Forelimb muscle (tissue), 1 donor: ENCODE measurements around the gene MRPL3. TPM values are rescaled to one million over a fixed set of nuclear protein-coding genes. Genes with fewer than 3 reads are reported as not detected.
"Not testable (repeated sequence)": the region's sequence is repeated elsewhere in the genome, so short reads cannot be mapped to it uniquely, and the experiment has no call there.

Source experiments
- DNase-seq: peaks from one replicate; pipeline ENCODE4 v3.0.0-alpha.2; 2013; ENCODE audit warnings: low read depth
- polyA plus RNA-seq: library from polyadenylated mRNA; unstranded; fragments of 120-200 nt; gene quantifications from one replicate; pipeline ENCODE4 v1.2.1, GENCODE V29; 2013; ENCODE audit not compliant: insufficient read length

The MRPL3 gene
- polyA plus RNA-seq, 1 donor = 76.5 TPM

DNA sequence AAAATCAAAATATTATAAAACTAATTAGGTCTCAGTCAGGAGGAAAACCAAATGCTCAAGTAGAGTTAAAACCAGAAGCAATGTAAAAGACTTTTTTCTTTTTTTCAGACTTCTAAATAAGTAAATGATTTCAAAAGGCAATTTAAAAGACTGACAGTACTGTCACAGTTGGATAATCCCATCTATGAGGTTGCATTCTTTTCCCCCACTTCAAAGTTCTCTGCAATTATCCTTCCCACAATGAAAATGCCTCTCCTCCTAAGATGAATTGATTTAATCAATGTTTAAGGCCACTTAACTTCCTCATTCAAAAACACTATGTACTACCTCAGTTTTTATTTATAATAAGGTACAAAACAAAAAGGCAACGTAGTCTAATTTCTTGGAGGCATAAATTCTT, 8.1 kb downstream of the MRPL3 start:
- DNase-seq = no peak

DNA sequence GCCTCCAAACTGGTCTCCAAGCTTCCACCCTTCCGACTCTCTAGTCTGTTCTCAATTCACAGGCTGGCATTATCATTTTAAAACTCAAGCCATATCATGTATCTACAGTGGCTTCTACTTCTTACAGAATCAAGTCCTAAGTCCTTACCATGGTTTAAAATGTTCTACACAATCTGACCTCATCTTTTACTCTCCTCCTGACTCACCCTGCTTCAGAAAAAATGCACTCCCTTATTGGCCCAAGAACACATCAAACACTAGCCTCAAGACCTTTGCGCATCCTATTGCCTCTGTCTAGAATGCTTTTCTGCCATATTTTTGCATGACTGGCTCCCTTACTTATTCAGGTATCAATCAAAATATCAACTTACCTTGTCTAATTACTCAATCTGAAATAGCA, 11.0 kb downstream of the MRPL3 start:
- DNase-seq = no peak

DNA sequence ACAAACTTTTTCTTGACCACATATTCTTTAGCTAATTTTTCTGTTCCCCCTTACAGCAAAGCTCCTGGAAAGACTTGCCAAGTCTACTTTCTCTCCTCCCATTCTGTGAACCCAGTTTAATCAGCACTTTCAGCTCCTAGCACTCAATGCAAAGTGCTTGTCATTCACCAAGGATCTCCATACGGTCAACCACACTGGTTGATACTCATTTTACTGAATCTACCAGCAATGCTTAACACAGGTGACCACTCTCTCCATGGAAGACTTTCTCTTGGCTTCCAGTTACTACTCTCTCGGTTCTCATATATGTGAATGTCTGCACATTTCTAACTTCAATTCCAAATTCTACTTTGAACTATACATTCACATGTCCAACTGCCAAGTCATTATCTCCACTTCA, 11.7 kb downstream of the MRPL3 start:
- no peak for DNase-seq

DNA sequence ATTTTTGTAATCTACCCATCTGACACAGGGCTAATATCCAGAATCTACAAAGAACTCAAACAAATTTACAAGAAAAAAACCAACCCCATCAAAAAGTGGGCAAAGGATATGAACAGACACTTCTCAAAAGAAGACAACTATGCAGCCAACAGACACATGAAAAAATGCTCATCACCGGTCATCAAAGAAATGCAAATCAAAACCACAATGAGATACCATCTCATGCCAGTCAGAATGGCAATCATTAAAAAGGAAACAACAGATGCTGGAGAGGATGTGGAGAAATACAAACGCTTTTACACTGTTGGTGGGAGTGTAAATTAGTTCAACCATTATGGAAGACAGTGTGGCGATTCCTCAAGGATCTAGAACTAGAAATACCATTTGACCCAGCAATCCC, 16.2 kb downstream of the MRPL3 start:
- DNase-seq = not testable (repeated sequence)

DNA sequence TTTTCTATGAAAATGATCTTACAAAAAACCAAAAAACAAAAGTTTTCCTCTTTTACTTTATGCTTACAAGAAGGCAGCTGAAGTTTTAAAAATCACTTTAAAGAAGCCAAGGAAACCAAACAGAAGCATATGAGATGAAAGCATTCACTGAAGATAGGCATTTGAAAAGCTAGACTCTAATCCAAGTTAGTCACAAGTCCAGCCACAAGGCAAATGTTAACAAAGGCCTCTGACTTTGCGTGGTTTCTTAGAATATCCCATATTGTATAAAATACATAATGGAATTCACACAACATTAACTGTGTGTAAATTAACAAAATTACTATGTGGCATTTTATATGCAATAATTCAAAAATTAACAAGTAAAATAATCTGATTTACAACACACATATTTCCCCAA, 17.7 kb downstream of the MRPL3 start:
- no peak for DNase-seq

DNA sequence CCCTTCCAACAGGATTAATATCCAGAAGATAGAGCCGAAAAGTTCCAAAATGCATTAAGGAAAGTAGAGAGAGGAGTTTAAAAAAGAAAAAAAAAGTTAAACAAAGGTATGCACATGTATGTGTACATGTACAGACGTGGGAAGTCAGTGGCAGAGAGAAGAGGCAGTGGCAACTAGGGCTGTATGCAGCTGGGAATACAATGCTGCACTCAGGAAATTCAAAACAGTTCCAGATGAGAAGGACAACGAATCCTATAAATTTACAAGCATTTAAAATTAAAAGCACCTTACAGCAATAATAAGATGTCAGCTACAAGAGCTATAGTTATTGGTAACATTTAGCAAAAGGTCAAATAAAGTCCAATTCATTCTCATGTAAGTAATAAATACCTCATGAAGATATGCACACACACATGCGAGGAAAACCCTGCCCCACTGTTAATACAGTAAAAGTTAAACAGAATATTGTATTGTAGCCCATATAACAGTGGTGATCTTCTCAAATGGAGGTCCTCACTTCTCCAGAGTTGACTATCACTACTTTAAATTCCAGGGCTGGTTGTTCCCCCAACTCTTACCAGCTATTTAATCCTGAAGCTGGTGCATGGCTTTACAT, 18.2 kb downstream of the MRPL3 start:
- no peak for DNase-seq

DNA sequence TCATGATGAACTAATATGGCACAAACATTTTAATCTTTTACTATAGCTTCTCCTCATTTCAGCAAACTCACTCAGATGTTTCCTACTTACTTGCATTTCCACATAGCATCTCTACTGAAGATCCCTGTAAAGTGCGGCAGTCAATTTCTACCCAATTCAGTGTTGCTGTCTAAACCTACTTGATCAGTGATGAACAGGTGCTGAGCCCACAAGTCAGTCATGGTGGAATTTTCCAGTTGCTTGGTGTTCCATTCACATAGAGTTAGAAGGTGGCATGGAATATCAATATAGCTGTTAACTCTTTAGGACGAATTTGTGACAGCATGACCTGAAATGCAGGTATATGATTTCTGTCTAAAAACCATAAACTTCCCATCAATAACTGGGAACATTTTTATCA, 22.7 kb downstream of the MRPL3 start:
- DNase-seq = no peak

DNA sequence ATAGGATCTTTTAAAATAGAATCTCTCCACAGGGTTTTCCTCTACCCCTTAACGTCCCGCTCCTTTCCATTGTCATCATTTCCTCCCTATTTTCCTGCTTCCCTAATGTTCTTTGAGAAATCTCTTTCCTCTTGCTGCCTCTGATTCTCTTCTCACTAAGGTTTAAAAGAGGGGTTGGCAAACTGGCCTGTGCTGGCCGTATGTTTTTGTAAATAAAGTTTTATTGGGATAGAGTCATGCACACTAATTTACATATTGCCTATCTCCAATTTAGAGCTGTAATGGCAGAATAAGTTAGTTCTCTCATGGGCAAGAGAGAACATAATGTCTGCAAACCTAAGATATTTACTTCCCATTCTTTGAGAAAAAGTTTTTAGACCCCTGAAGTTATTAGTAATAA, 25.0 kb downstream of the MRPL3 start:
- DNase-seq = no peak

DNA sequence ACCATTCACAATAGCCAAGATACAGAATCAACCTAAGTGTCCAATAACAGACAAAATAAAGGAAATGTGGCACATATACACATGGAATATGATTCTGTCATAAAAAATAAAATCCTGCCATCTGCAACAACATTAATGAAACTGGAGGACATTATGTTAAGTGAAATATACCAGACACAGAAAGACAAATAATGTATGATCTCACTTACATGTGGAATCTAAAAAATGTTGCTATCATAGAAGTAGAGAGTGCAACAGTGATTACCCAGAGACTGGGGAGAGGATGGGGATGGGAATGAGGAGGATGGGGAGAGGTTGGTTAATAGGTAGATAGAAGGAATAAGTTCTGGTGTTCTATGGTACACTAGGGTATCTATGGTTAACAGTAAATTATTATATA, 28.7 kb downstream of the MRPL3 start:
- DNase-seq = no peak

DNA sequence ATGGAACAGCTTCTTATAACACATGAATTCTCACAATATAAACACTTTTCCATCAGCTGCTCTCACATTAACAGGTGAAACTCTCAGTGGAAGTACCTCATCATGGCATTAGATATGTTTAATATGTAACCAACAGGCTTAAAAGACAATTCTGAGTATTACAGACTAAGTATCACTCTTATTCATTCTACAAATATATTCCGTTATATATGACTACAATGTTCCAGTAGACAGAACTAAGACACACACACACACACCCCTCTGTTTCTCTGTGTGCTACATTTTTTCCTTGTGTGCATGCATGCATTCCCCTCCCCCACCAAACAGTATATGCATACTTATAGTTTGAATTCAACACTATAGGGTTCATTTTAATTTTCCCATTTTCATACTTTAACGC, 32.4 kb downstream of the MRPL3 start:
- DNase-seq = no peak

DNA sequence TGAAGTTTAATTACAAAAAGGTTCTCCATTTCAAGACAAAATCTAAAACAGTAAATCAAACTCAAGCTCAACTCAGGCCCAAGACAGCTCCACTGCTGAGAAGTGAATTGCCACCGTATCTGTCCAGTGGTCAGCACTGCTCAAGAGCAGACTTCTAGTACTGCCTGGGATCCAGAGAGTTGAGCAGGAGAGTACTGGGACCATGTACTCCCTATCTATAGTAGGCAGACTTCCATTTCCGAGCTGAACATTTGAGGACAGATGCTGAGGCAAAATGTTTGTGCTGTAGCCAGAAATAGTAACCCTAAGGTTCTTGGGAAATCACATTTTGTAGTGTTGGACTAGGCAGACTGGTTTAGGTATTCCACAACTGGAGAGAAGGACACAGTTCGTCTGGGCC, 44.1 kb downstream of the MRPL3 start:
- DNase-seq = no peak

DNA sequence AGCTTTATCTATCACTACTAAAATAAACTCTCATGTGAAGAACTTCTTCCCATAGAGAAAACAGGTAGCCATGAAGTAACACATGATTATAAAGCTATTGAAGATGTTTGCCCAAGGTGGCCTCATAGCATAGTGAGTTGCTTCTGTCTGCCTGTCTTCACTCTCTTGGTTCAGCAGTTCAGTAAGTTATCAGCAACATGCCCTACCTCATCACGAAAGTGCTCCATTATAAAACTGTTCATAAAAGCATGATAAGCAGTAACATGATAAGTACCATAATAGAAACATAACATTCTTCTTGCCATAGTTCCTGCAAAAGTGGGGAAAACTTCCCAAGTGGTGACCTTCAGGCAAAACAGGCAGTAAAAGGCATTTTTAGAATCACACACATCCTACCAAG, 45.6 kb downstream of the MRPL3 start:
- no peak for DNase-seq

DNA sequence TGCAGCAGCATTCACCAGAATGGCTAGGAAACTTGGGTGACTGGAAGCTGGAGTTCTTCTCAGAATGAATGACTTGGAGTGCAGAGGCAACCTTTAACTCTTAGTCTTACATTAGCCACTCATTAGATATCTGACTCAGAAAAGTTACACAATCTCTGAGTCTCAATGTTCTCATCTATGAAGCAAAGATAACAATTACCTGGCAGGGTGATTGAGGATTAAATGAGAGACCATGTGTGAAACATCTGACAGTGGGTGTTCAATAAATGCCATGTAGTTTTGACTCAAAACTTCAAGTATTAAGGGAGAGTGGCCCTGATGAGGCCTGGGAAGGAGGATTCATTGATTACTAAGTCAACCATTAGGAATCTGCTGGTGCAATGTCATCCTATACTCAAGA, 48.3 kb downstream of the MRPL3 start:
- DNase-seq = no peak

DNA sequence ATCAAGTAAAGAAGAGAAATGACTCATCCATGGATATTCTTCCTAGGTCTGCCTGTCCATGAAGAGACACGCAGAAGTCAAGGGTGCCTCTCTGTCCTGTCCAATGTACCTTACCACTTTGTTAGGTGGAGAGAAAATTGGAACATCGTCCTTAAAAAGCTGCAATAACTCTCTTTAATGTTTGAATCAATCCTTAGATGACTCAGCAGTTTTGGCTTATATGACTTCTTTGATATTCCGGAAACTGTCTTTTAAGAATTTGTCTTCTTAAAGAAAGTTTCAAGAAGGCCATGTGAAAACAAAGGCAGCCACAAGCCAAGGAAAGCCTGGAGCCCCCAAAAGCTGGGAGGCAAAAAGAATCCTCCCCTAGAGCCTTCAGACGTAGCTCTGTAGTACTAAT, 49.2 kb downstream of the MRPL3 start:
- no peak for DNase-seq

DNA sequence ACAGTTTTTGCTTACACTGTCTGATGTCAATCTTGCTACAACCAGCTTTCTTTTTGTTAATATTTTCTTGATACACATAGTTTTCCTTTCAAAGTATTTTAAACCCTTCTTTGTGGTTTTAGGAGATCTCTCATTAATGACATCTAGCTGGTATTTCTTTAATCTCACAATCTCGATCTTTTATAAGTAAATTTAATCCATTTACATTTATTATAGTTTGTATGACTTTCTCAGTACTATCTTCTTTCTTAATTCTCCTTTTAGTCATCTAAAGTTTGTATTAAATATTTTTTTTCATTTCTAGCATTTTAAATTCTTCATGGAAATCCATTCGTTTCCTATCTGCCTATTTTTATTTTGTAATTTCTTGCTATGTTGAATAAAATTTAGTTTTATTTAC, 55.4 kb downstream of the MRPL3 start:
- no peak for DNase-seq

DNA sequence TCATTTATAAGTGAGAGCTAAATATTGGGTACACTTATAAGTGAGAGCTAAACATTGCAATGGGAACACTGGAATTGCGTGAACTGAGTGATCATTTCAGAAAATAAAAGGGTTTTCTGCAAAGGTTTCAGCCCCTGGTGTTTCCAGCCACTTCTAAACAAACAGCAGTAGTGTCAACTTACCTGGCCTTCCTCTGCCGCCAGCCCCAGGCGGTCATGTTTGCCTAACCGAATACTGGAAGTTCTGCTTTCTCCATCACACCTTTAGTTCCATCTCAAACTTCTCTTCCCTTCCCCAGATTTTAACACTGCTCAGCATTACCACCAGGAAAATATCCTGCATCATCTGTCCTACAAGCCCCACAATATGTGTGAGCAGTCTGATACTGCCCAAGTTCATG, 58.6 kb downstream of the MRPL3 start:
- DNase-seq = no peak

DNA sequence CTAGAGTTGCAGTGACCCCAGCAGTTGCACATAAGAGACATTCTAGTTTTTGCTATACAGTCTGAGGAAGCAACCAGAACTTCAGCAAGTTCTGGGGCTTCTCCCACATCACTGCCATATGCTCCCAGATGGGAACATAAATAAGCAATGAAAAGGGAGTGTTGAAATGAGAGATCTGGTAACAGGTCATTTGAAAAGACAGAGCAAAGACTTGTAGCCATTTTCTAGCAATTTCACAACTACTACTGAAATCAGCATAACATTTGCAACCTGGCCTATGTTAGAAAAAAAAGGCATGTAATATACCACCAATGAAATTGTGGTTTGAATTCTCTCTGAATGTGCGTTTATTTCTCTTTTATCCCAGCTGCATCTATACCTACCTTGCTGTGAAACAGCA, 63.7 kb downstream of the MRPL3 start:
- DNase-seq = no peak

DNA sequence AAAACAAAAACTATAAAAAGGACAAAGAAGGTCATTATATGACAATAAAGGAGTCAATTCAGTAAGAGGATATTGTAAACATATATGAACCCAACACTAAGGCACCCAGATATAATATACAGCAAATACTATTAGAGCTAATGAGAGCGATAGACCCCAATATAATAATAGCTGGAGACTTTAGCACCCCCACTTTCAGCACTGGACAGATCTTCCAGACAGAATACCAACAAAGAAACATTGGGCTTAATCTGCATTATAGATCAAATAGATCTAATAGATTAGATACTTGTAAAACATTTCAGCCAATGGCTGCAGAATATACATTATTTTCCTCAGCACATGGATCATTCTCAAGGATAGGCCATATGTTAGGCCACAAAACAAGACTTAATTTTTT, 67.8 kb downstream of the MRPL3 start:
- DNase-seq = no peak

DNA sequence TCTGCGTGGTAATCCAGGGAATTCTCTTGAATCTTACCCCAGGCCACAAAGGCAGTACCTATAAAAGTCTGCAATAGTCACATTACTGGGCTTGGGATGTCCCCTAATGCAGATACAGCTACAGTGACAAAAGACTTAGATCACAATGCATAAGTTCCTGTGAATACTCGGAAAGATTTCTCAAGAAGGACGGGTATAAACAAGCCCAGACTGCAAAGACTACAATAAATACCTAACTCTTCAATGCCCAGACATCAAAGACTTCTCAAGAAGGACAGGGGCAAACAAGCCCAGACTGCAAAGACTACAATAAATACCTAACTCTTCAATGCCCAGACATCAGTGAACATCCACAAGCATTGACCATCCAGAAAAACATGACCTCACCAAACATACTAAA, 70.3 kb downstream of the MRPL3 start:
- no peak for DNase-seq

DNA sequence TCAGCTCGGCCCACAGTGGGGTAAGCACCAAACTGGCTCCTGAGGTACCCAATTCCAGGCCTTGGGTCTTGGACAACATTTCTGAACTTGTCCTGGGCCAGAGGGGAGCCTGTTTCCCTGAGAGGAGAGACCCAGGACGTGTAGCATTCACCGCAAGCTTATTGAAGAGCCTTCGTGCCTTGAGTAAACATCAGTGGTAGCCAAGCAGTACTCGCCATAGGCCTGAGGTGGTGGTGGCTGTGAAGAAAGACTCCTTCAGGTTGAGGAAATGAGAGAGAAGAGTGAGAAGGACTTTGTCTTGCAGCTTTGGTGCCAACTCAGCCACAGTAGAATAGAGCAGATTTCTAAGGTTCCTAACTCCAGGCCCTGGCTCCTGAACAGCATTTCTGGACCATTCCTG, 71.0 kb downstream of the MRPL3 start:
- no peak for DNase-seq

DNA sequence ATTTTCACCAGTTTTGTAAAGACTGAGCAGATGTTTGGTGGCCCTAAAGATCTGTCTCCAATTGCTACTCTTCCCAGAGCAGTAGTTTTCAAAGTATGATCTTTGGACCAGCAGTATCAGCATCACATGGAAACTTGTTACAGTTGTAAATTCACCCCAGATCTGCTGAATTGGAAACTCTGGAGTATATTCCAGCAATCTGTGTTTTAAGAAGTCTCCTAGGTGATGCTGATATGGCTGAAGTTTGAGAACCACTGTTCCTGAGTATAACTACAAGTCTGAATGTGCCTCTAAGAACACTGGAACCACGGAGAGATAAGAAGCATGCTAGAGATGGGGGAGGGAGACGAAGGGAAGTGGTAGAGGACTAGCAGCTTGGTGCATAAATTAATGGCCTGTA, 75.5 kb downstream of the MRPL3 start:
- DNase-seq = no peak

DNA sequence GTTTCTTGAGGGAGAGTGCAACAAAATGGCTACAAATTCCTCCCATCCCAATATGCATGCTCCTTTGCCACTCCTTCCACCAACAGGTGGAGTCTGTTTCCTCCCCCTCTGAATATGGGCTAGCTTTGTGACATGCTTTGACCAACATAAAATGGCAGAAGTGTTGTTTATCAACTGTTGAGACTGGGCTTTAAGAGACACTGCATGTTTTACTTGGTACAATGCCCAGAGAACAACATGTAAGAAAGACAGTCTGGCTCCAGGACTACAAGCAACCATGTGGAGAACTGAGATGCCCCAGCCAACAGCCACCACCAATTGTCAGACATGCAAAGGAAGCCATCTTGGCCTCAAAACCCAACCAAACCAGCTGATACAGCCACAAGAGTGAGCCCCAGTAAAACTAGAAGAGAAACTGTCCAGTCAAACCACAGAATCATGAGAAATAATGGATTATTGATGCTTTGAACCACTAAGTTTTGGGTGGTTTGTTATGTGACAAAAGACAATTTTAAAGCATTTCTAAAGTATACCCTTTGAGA, 80.7 kb downstream of the MRPL3 start:
- DNase-seq = no peak

DNA sequence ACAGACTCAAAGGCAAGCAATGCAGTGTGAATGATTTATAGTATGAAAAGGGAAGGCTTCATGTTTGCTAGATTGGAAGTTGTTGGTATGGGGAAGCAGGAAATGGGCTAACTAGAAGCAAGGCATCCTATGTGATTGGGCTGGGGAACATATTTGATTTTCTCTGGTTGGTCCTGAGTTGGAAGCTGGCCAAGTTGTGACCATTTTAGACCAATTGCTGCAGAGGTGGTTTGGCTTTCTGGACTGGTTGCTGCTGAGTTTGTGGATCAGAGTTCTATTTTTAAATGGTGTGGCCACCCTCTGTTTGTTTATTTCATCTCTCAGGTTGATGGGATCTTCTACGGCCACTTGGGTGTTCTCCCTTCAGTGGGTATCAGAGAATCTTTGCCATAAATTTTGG, 81.5 kb downstream of the MRPL3 start:
- DNase-seq = no peak

DNA sequence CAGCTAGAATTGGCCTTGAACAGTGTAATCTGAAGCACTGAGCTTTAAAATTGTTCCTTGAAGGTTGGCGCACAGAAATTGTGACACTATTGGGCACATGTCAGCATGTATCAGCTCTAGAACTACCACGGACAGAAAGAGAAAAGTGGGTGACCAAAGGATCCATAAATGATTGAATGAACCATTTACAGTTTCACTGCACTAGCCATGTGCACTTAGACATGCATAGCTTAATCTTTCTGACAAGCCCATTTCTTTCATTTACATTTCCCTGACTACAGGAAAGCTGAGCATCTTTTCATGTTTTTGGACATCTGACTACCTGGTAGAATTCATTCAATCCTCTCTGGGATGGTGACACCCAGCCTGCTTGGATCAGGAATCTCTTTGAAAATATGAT, 85.0 kb downstream of the MRPL3 start:
- no peak for DNase-seq
